A549 (cell line): Measurements from ENCODE around the gene XPC.
"Not testable (repeated sequence)": the region's sequence is repeated elsewhere in the genome, so short reads cannot be mapped to it uniquely, and the experiment has no call there.

ENCODE experiments used
- CTCF ChIP-seq: fragments of >200 bp; sonication (Bioruptor Twin); formaldehyde crosslinking; IDR thresholded peaks from 3 replicates; pipeline ENCODE4 v1.5.1; 2016
- HDAC2 ChIP-seq: fragments of 200-600 bp; sonication (generic); IDR thresholded peaks from 2 replicates; pipeline ENCODE4 v1.6.1; 2016
- PHF8 ChIP-seq: fragments of 200-600 bp; sonication (generic); IDR thresholded peaks from 2 replicates; pipeline ENCODE4 v1.6.1; 2016; ENCODE audit warnings: low read depth, mild to moderate bottlenecking, antibody characterized with exemption, moderate library complexity, borderline replicate concordance
- POLR2A ChIP-seq: IDR thresholded peaks from 2 replicates; pipeline ENCODE4 v1.6.1; 2012; ENCODE audit warnings: mild to moderate bottlenecking, low read length
- SMC3 ChIP-seq: fragments of >200 bp; sonication (Bioruptor Twin); formaldehyde crosslinking; IDR thresholded peaks from 3 replicates; pipeline ENCODE4 v1.6.1; 2018; ENCODE audit warnings: inconsistent platforms

DNA sequence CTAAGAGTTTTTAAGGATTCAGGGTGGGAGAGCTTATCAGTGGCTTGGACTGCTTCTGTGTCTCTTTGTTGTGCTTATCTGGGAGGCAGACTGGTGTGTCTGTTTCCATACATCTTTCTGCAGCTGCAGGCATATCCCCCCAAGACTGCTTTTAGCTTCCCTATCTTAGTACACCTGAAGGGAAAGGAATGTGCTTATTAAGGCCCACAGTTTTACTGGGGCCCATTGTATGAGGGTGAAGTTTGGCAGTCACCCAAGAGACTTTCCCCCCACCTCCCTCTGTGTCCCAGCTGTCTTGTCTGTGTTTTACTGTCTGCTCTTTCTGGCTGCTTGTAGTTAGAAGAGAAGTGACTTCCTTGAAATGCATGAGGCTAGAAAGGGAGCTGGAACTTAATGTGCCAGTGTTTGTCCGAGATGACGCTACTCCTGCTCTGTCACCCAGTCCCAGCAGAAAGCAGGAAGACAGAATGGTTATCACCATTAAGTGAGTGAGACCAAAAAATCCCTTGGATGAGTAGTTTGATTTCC, 57.4 kb downstream of the XPC start:
- not testable (repeated sequence) for TF ChIP-seq CTCF, POLR2A, HDAC2, SMC3, PHF8
